ENCODE data around the gene LARGE1. TPM values are rescaled to one million over a fixed set of nuclear protein-coding genes. Genes with fewer than 3 reads are reported as not detected.

LARGE1 gene
- total RNA-seq, 6 experiments from 2014 or later, result 12.2 to 28.3 (median 15.2) TPM

DNA sequence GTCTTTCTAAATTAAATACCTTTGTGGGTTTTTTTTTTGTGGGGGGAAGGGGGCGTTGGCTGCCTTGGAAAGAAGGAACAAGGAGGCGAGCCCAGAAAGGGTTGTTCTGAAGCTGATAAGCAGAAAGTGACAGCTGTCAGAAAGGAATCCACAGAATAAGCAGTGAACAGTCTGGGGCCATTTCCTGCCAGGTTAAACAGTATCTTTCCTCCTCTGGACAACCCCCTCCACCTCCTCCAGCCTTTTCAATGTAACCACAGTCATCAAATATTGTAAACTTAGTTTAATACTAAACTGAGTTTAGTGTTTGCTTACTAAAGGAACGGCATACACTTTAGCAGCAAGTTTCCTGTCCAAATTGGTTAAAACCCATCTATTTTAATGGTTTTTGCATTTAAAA, 590.9 kb downstream of the LARGE1 start:
- WGBS (ENCODE audit: insufficient coverage, low coverage, low lambda C conversion rate, missing lambda C conversion rate), result 10% methylated on average over 3 of the region's 3 CpGs
- H3K4me1 ChIP-seq, result peaks cover 0 to 21% (median 5%) of the 10 kb centered on the region in 4 donors
- peak in 1 of 4 donors; percentile 59 for ATAC-seq
- H3K27me3 ChIP-seq, result no peaks in the 10 kb centered on the region
- DNase-seq, result no peak
- intact Hi-C loops (cut with DNase I), result no loop called here
- no peak for TF ChIP-seq POLR2A (IDR thresholded peaks at IDR 0.05)
- TF ChIP-seq, protein P1, sequence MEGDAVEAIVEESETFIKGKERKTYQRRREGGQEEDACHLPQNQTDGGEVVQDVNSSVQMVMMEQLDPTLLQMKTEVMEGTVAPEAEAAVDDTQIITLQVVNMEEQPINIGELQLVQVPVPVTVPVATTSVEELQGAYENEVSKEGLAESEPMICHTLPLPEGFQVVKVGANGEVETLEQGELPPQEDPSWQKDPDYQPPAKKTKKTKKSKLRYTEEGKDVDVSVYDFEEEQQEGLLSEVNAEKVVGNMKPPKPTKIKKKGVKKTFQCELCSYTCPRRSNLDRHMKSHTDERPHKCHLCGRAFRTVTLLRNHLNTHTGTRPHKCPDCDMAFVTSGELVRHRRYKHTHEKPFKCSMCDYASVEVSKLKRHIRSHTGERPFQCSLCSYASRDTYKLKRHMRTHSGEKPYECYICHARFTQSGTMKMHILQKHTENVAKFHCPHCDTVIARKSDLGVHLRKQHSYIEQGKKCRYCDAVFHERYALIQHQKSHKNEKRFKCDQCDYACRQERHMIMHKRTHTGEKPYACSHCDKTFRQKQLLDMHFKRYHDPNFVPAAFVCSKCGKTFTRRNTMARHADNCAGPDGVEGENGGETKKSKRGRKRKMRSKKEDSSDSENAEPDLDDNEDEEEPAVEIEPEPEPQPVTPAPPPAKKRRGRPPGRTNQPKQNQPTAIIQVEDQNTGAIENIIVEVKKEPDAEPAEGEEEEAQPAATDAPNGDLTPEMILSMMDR (IDR thresholded peaks at IDR 0.05), result no peak
- no peaks in the 10 kb centered on the region for H3K9me3 ChIP-seq
- no peak overlapping the region for H3K27ac ChIP-seq
- H3K4me3 ChIP-seq, result no peak overlapping the region
- no peaks in the 10 kb centered on the region for H3K36me3 ChIP-seq

DNA sequence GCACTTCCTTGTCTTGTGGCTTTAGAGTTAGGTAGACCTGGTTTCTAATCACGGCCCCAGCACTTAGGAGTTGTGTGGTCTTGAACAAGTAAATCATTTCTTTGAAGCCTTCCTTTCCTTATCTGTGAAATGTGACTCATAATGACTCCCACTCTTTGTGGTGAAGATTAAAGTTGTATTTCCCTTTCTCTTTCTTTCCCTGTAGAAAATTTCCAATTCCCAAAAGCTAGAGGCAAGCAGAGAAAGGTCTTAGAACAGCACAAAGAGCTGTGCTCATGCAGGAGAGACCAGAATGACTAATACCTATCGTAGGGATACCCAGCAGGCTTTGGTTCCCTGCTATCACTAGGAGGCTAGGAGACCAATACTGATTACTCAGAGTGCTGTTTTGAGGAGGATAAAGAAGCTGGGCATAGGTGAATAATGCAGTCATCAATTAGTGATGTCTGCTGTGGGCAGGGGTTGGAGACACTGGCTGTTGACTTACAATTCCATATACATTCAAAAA, 591.4 kb downstream of the LARGE1 start:
- H3K36me3 ChIP-seq, result no peaks in the 10 kb centered on the region
- no peaks in the 10 kb centered on the region for H3K9me3 ChIP-seq
- no peak overlapping the region for H3K27ac ChIP-seq
- H3K27me3 ChIP-seq, result no peaks in the 10 kb centered on the region
- DNase-seq (no peak), ATAC-seq (peak in 1 of 4 donors; percentile 21)
- intact Hi-C loops (cut with DNase I), result no loop called here
- TF ChIP-seq, protein P1 (IDR thresholded peaks at IDR 0.05), result no peak
- TF ChIP-seq POLR2A (IDR thresholded peaks at IDR 0.05), result no peak
- H3K4me3 ChIP-seq, result no peak overlapping the region
- 81% methylated on average over 2 of the region's 2 CpGs for WGBS (ENCODE audit: insufficient coverage, low coverage, low lambda C conversion rate, missing lambda C conversion rate)
- H3K4me1 ChIP-seq, result peaks cover 0 to 18% (median 3%) of the 10 kb centered on the region in 4 donors

- Histone ChIP-seq H3K27me3 (no peaks in the 10 kb centered on the region), H3K4me1 (peaks cover 0 to 6% (median 0%) of the 10 kb centered on the region in 4 donors), H3K4me3 (no peak overlapping the region), H3K9me3 (no peaks in the 10 kb centered on the region), H3K27ac (no peak overlapping the region), H3K36me3 (no peaks in the 10 kb centered on the region)
- TF ChIP-seq, protein P1 (IDR thresholded peaks at IDR 0.05), result no peak
- no peak for TF ChIP-seq POLR2A (IDR thresholded peaks at IDR 0.05)
- ATAC-seq, result no peak
- 79% methylated on average over 5 of the region's 9 CpGs for whole genome bisulfite sequencing (ENCODE audit: insufficient coverage, low coverage, low lambda C conversion rate, missing lambda C conversion rate)
- no peak for DNase-seq
- intact Hi-C loops (cut with DNase I), result no loop called here
Observed at GRCh38 chr22:33327348-33327860, 592.9 kb downstream of the LARGE1 start.

DNA sequence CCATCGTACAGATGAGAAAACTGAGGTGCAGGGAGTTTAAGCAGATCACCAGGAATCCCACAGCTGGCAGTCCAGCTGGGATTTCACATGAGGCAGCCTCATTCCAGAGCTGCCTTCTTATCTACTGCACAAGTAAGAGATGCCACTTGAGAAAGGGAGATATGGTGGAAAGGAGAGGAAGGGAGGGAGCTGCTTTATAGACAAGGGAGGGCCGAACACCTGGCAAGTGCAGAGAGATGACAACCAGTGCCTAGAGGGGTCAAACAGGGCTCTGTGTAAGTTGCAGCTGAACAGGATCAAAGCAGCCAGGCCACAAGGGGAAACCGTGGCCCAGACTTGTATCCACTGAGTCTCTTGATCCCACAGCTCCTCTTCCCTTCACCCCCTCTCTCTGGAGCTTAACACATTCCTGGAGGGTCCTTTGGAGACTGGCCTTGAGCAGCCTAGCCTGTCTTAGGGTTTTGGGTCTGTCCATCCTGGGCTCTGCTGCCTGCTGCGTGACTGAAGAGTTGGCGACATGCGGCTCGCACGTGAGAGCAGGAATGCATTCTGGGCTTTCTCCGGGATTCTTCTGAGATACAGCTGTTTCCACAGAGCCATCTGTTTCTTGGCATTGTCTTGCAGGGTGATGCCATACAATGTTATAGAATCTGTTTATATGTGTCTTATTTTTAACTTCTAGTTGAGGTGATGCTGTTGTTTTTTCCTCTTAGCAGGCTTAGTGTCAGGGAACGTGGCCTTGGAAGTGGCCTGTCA, 593.6 kb downstream of the LARGE1 start:
- Histone ChIP-seq H3K4me3 (no peak overlapping the region), H3K27ac (no peak overlapping the region), H3K4me1 (peaks cover 0 to 5% (median 0%) of the 10 kb centered on the region in 4 donors), H3K9me3 (no peaks in the 10 kb centered on the region), H3K27me3 (no peaks in the 10 kb centered on the region), H3K36me3 (no peaks in the 10 kb centered on the region)
- intact Hi-C loops (cut with DNase I), result no loop called here
- 92% methylated on average over 7 of the region's 10 CpGs for WGBS (ENCODE audit: insufficient coverage, low coverage, low lambda C conversion rate, missing lambda C conversion rate)
- DNase-seq (no peak), ATAC-seq (no peak)
- TF ChIP-seq POLR2A (IDR thresholded peaks at IDR 0.05), result no peak
- TF ChIP-seq, protein P1 (IDR thresholded peaks at IDR 0.05), result no peak
